Testis (tissue), 3 donors: ENCODE data around the gene RNF167. TPM values are rescaled to one million over a fixed set of nuclear protein-coding genes. Genes with fewer than 3 reads are reported as not detected.

Experiments
- DNase-seq: peaks from one replicate; pipeline ENCODE4 v3.0.0-alpha.2; 2019
- H3K27ac ChIP-seq, 2 donors: fragments of 200-600 bp; sonication (generic); one replicate each; pipeline ENCODE4 v1.5.1; 2019
- H3K27me3 ChIP-seq: fragments of 200-600 bp; sonication (generic); one replicate; pipeline ENCODE4 v1.5.1; 2019
- H3K36me3 ChIP-seq: fragments of 200-600 bp; sonication (generic); one replicate; pipeline ENCODE4 v1.5.1; 2017; ENCODE audit warnings: low read depth; ENCODE audit errors: missing control alignments
- H3K4me1 ChIP-seq: fragments of 200-600 bp; sonication (generic); one replicate; pipeline ENCODE4 v1.5.1; 2019
- H3K4me3 ChIP-seq, 2 donors: fragments of 200-600 bp; sonication (generic); one replicate each; pipeline ENCODE4 v1.5.1; 2017 to 2019
- H3K9me3 ChIP-seq: fragments of 200-600 bp; sonication (generic); one replicate; pipeline ENCODE4 v1.5.1; 2017
- CTCF ChIP-seq, 3 experiments: fragments of 450-650 bp in 2 of 3; fragments of 200-600 bp in 1 of 3; sonication (generic) in 1 of 3; IDR thresholded peaks; one replicate each; pipeline ENCODE4 v1.5.1; 2016 to 2019; ENCODE audit warnings: antibody characterized with exemption in 3 of 3, mild to moderate bottlenecking in 2 of 3, moderate library complexity in 1 of 3
- POLR2A ChIP-seq: fragments of 450-650 bp; IDR thresholded peaks from one replicate; pipeline ENCODE4 v1.6.1; 2017; ENCODE audit warnings: antibody characterized with exemption, mild to moderate bottlenecking, moderate library complexity
- WGBS, 2 donors: methylation state at CpG; one replicate each; pipeline ENCODE4 v1.1.5; 2018; 5-methylcytosine and 5-hydroxymethylcytosine counted together
- intact Hi-C: fragments of 100-400 bp; cut with DNase I; formaldehyde crosslinking; loops from one replicate; pipeline ENCODE4 v1.15.1; 2023; ENCODE audit warnings: low total_unique reads
- polyA plus RNA-seq: library from polyadenylated mRNA; stranded (reverse); fragments of 350-450 nt; fragmentation: Illumina TruSeq; extraction: RNeasy Lipid Tissue Mini Kit (QIAGEN cat#74804); gene quantifications from one replicate; pipeline ENCODE4 v1.2.3, GENCODE V29; 2014; ENCODE audit warnings: low read depth, low replicate concordance; ENCODE audit not compliant: insufficient read depth
- total RNA-seq, 2 donors: library from RNA; depleted of rRNA; stranded (reverse); fragments of >200 nt; gene quantifications; one replicate each; pipeline ENCODE4 v1.2.3, GENCODE V29; 2016

RNF167 gene
- total and polyA plus RNA-seq, 3 donors from 2014 or later = 110 to 211 (median 111) TPM

- Histone ChIP-seq H3K9me3 (no peaks in the 10 kb centered on the region), H3K4me3 (no peak overlapping the region), H3K36me3 (no peaks in the 10 kb centered on the region), H3K27ac (no peak overlapping the region), H3K27me3 (no peaks in the 10 kb centered on the region), H3K4me1 (peaks cover 10% of the 10 kb centered on the region)
- intact Hi-C loops = no loop called here
- 75 to 87% methylated on average over 6 of the region's 6 CpGs for WGBS, 2 donors
- TF ChIP-seq CTCF (IDR thresholded peaks at IDR 0.05) (no peak), POLR2A (no peak)
- DNase-seq = no peak
Observed at GRCh38 chr17:4971826-4972225, 31.8 kb downstream of the RNF167 start.

GRCh38 chr17:4972322-4972721 is 32.3 kb downstream of the RNF167 start:
- Histone ChIP-seq H3K4me1 (peaks cover 10% of the 10 kb centered on the region), H3K9me3 (no peaks in the 10 kb centered on the region), H3K27me3 (no peaks in the 10 kb centered on the region), H3K27ac (no peak overlapping the region), H3K4me3 (no peak overlapping the region), H3K36me3 (no peaks in the 10 kb centered on the region)
- TF ChIP-seq POLR2A = no peak
- no peak for TF ChIP-seq CTCF (IDR thresholded peaks at IDR 0.05)
- intact Hi-C loops = no loop called here
- WGBS, 2 donors = 90 to 92% methylated on average over 11 to 12 of the region's 12 CpGs
- no peak for DNase-seq

GRCh38 chr17:4972752-4973151 is 32.7 kb downstream of the RNF167 start:
- H3K4me1 ChIP-seq = peaks cover 10% of the 10 kb centered on the region
- intact Hi-C loops = no loop called here
- no peaks in the 10 kb centered on the region for H3K27me3 ChIP-seq
- no peak overlapping the region for H3K4me3 ChIP-seq
- 80% methylated on average over 12 of the region's 12 CpGs for WGBS, 2 donors
- H3K36me3 ChIP-seq = no peaks in the 10 kb centered on the region
- no peak for TF ChIP-seq POLR2A
- no peak for TF ChIP-seq CTCF (IDR thresholded peaks at IDR 0.05)
- DNase-seq = no peak
- H3K27ac ChIP-seq = no peak overlapping the region
- H3K9me3 ChIP-seq = no peaks in the 10 kb centered on the region

- no peaks in the 10 kb centered on the region for H3K36me3 ChIP-seq
- H3K4me3 ChIP-seq = no peak overlapping the region
- no peak overlapping the region for H3K27ac ChIP-seq
- intact Hi-C loops = no loop called here
- H3K27me3 ChIP-seq = no peaks in the 10 kb centered on the region
- no peak for TF ChIP-seq POLR2A
- TF ChIP-seq CTCF (IDR thresholded peaks at IDR 0.05) = no peak
- DNase-seq = no peak
- peaks cover 4% of the 10 kb centered on the region for H3K4me1 ChIP-seq
- 88% methylated on average over 10 of the region's 10 CpGs for WGBS, 2 donors
- H3K9me3 ChIP-seq = no peaks in the 10 kb centered on the region
Observed at GRCh38 chr17:4973256-4974114, 33.4 kb downstream of the RNF167 start.
